ENCODE results near the gene C10orf53. TPM values are rescaled to one million over a fixed set of nuclear protein-coding genes. Genes with fewer than 3 reads are reported as not detected.

C10orf53 gene
- total RNA-seq, 1 donor from 2014 or later = not detected

DNA sequence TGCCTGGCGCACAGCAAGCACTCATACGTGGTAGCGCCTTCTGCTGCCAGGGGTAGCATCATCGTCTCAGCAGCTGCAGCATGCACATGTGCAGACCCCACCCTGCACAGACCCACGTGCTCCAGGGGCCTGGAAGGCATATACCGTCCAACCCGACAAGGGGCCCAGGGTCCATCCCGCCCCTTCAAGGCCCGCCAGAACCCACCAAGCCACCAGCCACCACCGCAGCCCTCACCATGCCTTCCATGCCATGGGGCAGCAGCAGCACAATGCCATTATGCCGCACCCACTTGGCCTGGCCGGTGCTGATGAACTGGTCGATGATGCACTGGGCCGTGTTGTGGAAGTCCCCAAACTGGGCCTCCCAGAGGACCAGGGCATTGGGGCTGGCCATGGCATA lies 60.0 kb downstream of the C10orf53 start:
- H3K4me3 Mint-ChIP-seq = no peak overlapping the region
- no peak overlapping the region for H3K27ac Mint-ChIP-seq
- H3K27me3 Mint-ChIP-seq (ENCODE audit: insufficient read depth) = no peaks in the 10 kb centered on the region
- DNase-seq (ENCODE audit: low spot score) = no peak
- H3K9me3 Mint-ChIP-seq = no peaks in the 10 kb centered on the region
- H3K4me1 Mint-ChIP-seq (ENCODE audit: low read depth) = no peaks in the 10 kb centered on the region
- intact Hi-C loops (cut with micrococcal nuclease) = no loop called here
- H3K36me3 Mint-ChIP-seq (ENCODE audit: low read depth) = no peaks in the 10 kb centered on the region

DNA sequence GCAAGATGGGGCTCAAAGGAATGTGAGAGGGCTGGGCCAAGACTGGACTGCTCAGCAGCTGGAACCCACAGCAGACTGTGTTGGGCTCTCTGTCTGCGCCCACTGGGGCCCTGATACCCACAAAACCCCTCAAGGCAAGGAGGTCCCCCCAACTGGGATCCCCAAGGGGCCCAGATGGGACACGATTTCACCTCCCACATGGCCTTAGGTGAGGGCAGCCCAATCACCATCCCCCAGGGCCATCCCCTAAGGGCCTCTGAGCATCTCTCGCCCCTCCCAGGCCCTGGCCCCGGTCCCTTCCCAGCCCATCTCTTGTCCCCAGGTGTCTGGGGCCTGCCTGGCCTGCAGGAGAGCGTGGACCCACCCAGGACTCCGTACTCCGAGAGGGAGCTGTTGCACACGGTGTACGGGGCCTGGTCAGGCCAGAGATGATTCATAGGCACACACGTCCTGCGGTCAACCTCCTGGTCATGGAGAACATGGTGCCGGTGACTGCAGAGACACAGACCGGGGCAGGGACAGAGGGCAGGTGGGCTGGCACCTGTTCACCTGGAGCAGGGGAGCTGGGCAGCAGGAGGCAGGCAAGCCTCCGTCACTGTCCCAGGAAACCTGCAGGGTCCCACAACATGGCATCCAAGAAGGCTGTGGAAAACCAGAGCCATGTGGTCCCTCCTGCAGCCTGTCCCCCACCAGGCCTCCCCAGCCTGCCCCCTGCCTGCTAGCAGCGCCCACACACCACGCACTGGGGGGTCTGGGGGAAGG lies 61.1 kb downstream of the C10orf53 start:
- intact Hi-C loops (cut with micrococcal nuclease) = no loop called here
- Mint-ChIP-seq H3K27ac (no peak overlapping the region), H3K27me3 (ENCODE audit: insufficient read depth) (no peaks in the 10 kb centered on the region), H3K9me3 (no peaks in the 10 kb centered on the region), H3K4me1 (ENCODE audit: low read depth) (no peaks in the 10 kb centered on the region), H3K36me3 (ENCODE audit: low read depth) (no peaks in the 10 kb centered on the region), H3K4me3 (no peak overlapping the region)
- no peak for DNase-seq (ENCODE audit: low spot score)

DNA sequence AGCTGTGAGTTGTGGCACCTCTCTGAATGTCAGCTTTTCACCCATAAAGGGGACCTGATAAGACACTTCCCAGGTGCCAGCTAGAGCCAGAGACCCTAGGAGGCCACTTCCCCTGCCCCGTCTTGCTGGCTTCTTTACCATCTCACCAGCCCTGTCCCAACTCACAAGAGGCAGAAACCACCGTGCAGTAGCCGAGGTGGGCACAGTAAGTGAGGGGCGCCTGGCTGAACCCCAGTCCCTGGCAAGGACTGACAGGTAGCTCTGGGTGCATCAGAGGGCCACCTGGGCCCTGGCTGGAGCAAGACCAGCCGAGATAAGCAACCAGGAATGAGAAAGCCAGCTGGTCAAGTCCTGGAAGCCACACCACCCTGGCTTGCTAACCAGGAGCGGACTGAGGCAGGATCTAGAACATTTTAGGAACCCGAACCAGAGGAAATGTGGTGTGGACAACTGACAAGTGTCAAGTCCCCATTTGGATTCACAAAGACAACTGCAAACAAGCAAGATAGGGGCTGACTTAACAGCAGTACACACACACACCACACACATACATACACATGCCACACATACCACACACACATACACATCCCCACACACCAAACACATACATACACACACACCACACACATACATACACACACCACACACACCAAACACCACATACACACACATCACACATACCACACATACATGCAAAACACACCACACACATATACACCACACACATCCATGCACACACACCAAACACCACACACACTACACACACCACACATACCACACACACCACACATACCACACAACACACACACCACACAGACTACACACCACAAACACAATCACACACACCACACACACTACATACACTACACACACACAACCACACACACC lies 61.9 kb downstream of the C10orf53 start:
- intact Hi-C loops (cut with micrococcal nuclease) = no loop called here
- DNase-seq (ENCODE audit: low spot score) = no peak
- no peak overlapping the region for H3K27ac Mint-ChIP-seq
- H3K27me3 Mint-ChIP-seq (ENCODE audit: insufficient read depth) = no peaks in the 10 kb centered on the region
- H3K4me3 Mint-ChIP-seq = no peak overlapping the region
- H3K9me3 Mint-ChIP-seq = no peaks in the 10 kb centered on the region
- no peaks in the 10 kb centered on the region for H3K4me1 Mint-ChIP-seq (ENCODE audit: low read depth)
- no peaks in the 10 kb centered on the region for H3K36me3 Mint-ChIP-seq (ENCODE audit: low read depth)

DNA sequence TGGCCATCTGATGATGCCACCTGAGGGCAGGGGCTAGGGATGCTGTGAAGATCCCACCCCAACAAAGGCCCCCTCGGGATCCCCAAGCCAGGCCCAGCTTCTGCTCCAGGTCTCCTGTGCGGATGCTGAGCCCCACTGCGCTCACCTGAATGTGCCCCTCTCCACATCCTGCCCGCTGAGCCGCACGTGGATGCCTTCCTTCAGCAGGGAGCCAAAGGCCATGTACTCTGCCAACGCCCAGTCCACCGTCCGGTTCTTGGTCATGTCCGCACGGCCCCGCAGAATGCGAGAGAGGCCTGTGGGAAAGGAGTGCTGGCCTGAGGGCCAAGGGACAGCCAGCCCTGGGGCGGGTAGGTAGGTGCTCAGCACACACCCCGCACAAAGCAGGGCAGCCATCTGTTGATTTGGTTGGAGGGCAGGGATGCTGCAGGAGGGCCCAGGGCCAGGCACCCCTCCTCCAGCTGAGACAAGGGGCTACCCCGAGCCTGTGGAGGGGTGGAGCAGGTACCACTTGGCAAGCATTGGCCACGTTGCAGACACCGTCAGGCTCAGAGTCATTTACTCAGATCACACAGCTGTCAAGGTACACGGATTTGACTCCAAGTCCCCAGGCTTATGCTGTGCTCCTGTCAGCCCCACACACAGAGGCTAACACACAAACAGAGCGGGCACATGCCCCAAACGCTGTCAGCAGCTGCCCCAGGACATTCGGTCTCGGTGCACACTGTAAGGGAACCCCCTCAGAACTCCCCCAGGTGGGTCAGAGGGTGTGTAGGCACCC lies 63.4 kb downstream of the C10orf53 start:
- H3K4me1 Mint-ChIP-seq (ENCODE audit: low read depth) = no peaks in the 10 kb centered on the region
- no peaks in the 10 kb centered on the region for H3K36me3 Mint-ChIP-seq (ENCODE audit: low read depth)
- no peak overlapping the region for H3K27ac Mint-ChIP-seq
- H3K27me3 Mint-ChIP-seq (ENCODE audit: insufficient read depth) = no peaks in the 10 kb centered on the region
- DNase-seq (ENCODE audit: low spot score) = no peak
- intact Hi-C loops (cut with micrococcal nuclease) = no loop called here
- H3K9me3 Mint-ChIP-seq = no peaks in the 10 kb centered on the region
- H3K4me3 Mint-ChIP-seq = no peak overlapping the region

DNA sequence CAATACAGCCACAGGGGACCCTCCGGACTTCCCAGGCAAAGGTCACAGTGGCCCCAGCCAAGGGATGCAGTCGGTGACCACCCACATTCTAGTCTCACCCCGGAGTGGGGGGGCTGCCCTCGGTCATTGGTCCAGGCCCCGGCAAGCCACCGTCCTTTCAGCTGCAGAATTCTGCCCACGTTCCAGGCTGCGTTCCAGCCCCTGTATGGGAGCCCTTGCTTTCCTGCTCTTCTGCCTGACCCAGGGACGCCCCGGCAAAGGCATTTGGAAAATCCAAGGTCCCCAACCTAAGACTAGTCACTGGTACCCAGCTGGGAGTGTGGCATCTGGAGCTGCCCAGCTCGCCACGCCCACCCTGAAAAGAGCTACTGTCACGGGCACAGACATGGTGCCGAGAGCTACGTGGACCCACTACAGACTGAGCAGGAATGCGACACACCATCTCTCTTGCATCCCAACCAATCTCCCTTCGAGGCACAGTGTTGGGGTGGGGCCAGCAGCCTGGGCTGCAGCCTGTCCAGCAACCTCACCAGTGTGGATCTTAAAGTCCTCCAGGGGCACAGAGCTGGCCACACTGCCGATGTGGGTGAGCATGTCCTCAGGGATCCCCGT lies 64.1 kb downstream of the C10orf53 start:
- Mint-ChIP-seq H3K9me3 (no peaks in the 10 kb centered on the region), H3K4me1 (ENCODE audit: low read depth) (no peaks in the 10 kb centered on the region), H3K4me3 (no peak overlapping the region), H3K36me3 (ENCODE audit: low read depth) (no peaks in the 10 kb centered on the region), H3K27ac (no peak overlapping the region), H3K27me3 (ENCODE audit: insufficient read depth) (no peaks in the 10 kb centered on the region)
- intact Hi-C loops (cut with micrococcal nuclease) = no loop called here
- no peak for DNase-seq (ENCODE audit: low spot score)

DNA sequence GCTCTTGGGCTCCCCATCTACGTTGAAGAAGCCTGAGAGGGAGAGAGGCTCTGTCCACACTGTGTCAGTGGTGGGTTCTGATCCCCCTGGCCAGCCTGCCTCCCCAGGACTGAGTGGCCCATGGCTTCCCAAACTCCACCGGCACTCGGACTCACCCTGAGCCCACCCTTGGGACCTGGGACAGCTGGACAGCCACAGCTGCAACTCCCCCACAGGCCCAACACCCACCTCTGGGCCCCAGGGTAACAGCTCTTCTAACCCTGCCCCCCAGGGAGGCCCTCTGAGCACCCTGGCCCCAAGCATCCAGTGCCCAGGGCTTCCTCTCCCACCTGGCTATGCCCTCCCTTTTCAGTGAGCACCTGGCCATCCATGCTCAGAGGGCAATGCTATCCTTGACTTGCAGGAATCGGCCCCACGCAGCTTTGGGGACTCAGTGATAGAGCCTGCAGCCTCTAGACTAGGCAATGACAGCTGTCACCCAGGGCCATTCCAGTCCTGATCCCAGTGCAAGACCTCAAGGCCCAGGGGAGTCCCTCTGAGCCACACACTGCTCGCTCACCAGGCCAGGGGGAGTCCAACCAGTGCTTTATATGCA lies 64.7 kb downstream of the C10orf53 start:
- Mint-ChIP-seq H3K4me3 (no peak overlapping the region), H3K4me1 (ENCODE audit: low read depth) (no peaks in the 10 kb centered on the region), H3K27me3 (ENCODE audit: insufficient read depth) (no peaks in the 10 kb centered on the region), H3K27ac (no peak overlapping the region), H3K9me3 (no peaks in the 10 kb centered on the region), H3K36me3 (ENCODE audit: low read depth) (no peaks in the 10 kb centered on the region)
- intact Hi-C loops (cut with micrococcal nuclease) = no loop called here
- no peak for DNase-seq (ENCODE audit: low spot score)

DNA sequence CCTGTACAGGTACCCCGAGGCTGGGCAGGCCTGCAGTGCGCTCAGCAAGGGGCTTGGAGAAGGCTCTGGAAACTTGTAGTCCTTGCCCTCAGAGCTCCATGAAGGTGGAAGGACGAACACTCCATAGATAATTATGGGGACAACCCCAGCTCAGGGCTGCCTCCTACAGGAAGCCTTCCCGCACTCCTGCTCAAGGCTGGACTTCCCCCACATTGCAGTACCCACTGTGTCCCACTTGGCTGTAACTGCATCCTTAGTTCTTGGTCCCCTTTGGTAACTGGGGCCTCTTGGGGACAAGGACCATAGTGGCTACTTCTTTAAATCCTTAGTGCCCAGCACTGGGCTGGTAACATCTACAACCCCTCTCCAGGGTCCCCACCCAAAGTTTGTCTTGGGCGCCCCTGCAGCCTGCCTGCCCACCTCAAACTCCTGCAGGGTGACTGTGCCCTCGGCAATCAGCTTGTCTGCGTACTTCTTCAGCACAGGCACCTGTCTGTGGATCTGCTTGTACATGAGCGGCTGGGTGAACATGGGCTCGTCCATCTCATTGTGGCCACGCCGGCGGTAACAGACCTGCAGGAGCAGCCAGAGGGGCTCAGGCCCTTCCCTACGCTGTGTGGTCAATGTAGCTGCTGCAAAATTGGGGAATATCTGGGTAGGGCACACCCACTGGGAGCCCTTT lies 65.6 kb downstream of the C10orf53 start:
- Mint-ChIP-seq H3K4me3 (no peak overlapping the region), H3K27ac (no peak overlapping the region), H3K27me3 (ENCODE audit: insufficient read depth) (no peaks in the 10 kb centered on the region), H3K4me1 (ENCODE audit: low read depth) (no peaks in the 10 kb centered on the region), H3K9me3 (no peaks in the 10 kb centered on the region), H3K36me3 (ENCODE audit: low read depth) (no peaks in the 10 kb centered on the region)
- intact Hi-C loops (cut with micrococcal nuclease) = no loop called here
- no peak for DNase-seq (ENCODE audit: low spot score)

DNA sequence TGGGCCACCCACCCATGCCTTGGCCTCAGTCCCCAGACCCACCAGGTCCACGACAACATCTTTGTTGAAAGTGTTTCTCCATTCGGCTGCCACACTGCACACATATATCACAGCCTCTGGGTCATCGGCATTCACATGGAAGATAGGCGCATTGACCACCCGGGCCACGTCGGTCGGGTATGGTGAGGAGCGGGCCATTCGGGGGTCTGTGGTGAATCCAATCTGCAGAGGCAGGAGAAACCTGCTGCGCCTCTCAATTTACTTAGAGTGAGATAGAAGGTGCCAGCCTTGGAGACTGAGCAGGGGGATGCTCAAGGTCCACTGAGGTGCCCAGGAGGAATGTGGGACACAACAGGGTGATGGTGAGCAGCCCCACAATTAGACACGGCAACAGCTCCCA lies 66.3 kb downstream of the C10orf53 start:
- Mint-ChIP-seq H3K4me3 (no peak overlapping the region), H3K27me3 (ENCODE audit: insufficient read depth) (no peaks in the 10 kb centered on the region), H3K9me3 (no peaks in the 10 kb centered on the region), H3K36me3 (ENCODE audit: low read depth) (no peaks in the 10 kb centered on the region), H3K27ac (no peak overlapping the region), H3K4me1 (ENCODE audit: low read depth) (no peaks in the 10 kb centered on the region)
- DNase-seq (ENCODE audit: low spot score) = no peak
- intact Hi-C loops (cut with micrococcal nuclease) = no loop called here

DNA sequence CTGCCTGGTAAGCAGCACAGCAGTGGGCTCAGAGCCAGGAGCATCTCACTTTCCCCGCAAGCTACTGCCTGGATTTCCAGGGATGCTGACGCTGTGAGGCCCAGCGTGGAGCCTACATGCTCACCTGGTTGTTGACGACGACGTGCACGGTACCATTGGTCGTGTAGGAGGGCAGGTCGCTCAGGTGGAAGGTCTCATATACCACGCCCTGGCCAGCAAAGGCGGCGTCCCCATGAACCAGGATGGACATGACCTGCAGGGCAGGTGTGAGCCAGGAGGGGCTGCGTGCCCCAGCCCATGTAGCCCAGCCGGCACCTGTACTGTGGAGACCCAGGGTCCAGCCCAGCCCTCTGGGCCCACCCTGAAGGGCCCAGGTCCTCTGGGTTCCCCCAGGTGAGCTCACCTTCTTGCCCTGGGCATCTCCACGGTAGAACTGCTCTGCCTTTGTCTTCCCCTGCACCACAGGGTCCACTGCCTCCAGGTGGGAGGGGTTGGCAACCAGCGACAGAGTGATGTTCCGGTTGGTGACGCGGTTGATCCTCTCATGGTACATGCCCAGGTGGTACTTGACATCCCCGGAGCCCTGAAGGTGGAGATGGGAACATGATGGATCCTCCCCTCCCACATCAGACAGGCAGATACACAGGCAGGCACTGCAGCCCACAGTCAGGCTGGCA lies 67.3 kb downstream of the C10orf53 start:
- Mint-ChIP-seq H3K4me3 (no peak overlapping the region), H3K9me3 (no peaks in the 10 kb centered on the region), H3K27ac (no peak overlapping the region), H3K27me3 (ENCODE audit: insufficient read depth) (no peaks in the 10 kb centered on the region), H3K36me3 (ENCODE audit: low read depth) (no peaks in the 10 kb centered on the region), H3K4me1 (ENCODE audit: low read depth) (no peaks in the 10 kb centered on the region)
- DNase-seq (ENCODE audit: low spot score) = no peak
- intact Hi-C loops (cut with micrococcal nuclease) = no loop called here

All from activated T-helper 1 cell treated with anti-CD3 and anti-CD28 coated beads, Interleukin-12 subunit alpha, Interleukin-12 subunit beta, Interleukin-2, Interleukin-4 antibody, amounts not matched to agents 30 ng/mL and 10 ng/mL and 1 ng/mL, durations not matched to agents 14 hours and 24 hours and 36 hours (primary cell).